ENCODE results near the gene NKD1.
"Not testable (repeated sequence)": the region's sequence is repeated elsewhere in the genome, so short reads cannot be mapped to it uniquely, and the experiment has no call there.

The NKD1 gene

GRCh38 chr16:50570808-50571598 is 22.8 kb downstream of the NKD1 start:
- H3K27ac Mint-ChIP-seq, result no peak overlapping the region
- H3K4me1 Mint-ChIP-seq, result no peaks in the 10 kb centered on the region
- no peak overlapping the region for H3K4me3 Mint-ChIP-seq
- ATAC-seq, result no peak
- H3K36me3 Mint-ChIP-seq, result peaks cover 5% of the 10 kb centered on the region
- no peaks in the 10 kb centered on the region for H3K9me3 Mint-ChIP-seq
- no peaks in the 10 kb centered on the region for H3K27me3 Mint-ChIP-seq

DNA sequence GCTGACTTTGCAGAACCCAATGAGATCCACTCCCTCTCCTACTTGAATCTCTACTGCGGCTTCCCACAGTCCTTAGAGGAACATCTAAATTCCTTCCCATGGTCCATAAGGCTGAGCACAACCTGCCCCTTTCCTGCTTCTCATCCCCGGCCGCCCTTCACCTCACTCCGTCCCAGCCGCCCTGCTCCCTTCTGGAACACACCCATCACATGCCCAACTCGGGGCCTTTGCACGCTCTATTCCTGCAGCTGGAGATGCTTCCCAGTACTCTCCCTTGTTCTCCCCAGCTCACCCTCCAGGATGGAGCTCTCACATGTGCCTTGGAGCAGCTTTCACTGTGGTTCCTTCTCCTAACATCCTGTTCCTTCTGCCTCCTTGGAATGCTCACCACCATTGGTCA is 23.6 kb downstream of the NKD1 start:
- no peak for ATAC-seq
- H3K9me3 Mint-ChIP-seq, result no peaks in the 10 kb centered on the region
- H3K4me3 Mint-ChIP-seq, result no peak overlapping the region
- no peaks in the 10 kb centered on the region for H3K27me3 Mint-ChIP-seq
- H3K27ac Mint-ChIP-seq, result no peak overlapping the region
- no peaks in the 10 kb centered on the region for H3K4me1 Mint-ChIP-seq
- H3K36me3 Mint-ChIP-seq, result peaks cover 5% of the 10 kb centered on the region

DNA sequence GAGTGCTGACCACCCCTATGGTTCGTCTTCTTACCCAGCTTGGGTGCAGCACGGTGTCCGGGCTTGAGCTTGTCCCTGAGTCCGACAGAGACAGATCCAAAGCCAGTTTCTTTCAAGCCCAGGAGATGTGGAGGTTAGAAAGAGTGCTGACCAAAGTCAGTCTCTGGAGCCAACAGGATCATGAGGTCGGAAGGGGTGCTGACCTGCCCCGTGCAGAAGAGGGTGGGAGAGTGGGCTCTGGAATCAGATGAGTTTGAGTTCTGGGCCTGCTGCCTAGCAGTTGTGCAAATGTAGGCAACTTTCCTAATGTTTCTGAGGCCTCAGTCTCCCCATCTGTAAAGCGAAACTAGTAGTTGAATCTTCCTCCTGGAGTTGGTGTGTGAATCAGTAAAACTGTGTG is 24.5 kb downstream of the NKD1 start:
- H3K27me3 Mint-ChIP-seq, result no peaks in the 10 kb centered on the region
- H3K4me1 Mint-ChIP-seq, result no peaks in the 10 kb centered on the region
- H3K4me3 Mint-ChIP-seq, result no peak overlapping the region
- H3K27ac Mint-ChIP-seq, result no peak overlapping the region
- ATAC-seq, result no peak
- H3K36me3 Mint-ChIP-seq, result peaks cover 5% of the 10 kb centered on the region
- H3K9me3 Mint-ChIP-seq, result no peaks in the 10 kb centered on the region

GRCh38 chr16:50573279-50573678 is 25.1 kb downstream of the NKD1 start:
- Mint-ChIP-seq H3K9me3 (no peaks in the 10 kb centered on the region), H3K4me1 (peaks cover 6% of the 10 kb centered on the region), H3K27me3 (no peaks in the 10 kb centered on the region), H3K4me3 (no peak overlapping the region), H3K36me3 (peaks cover 5% of the 10 kb centered on the region), H3K27ac (no peak overlapping the region)
- ATAC-seq, result no peak

DNA sequence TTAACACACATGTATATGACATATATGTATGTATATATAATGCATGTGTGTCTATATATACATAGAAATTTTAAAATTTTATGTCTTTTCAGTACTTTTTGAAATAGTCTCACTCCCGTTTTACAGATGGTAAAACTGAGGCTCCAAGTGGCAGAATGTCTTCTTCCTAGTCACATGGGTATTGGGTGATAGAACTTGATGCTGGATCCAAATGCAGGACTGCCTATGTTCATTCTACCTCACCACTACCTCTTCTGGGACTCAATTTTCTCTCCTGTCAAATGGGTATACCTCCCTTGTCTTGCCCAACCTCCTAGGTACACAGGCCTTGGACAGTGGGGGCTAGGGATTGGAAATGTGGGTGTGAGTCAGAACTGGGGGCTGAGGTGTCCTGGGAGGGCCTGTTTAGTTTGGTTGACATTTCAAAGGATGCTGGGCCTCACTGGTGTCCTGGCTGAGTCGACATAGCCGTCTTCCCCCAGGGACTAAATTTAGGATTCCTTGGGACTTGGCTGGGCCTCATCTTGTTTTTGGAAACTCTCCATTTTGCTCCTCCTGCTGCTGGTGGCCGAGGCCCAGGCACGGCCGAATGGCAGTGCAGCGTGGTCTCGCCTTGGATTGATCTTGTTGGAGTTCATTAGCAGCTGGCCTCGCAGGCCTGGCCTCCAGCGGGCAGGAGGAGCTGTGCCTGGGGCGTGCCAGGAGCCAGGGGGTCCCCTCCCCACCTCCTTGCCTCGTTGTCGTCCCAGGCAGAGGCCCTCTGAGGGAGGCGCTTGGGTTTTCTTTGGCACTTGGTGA is 25.9 kb downstream of the NKD1 start:
- Mint-ChIP-seq H3K27ac (no peak overlapping the region), H3K36me3 (peaks cover 5% of the 10 kb centered on the region), H3K4me3 (no peak overlapping the region), H3K4me1 (peaks cover 13% of the 10 kb centered on the region), H3K27me3 (no peaks in the 10 kb centered on the region), H3K9me3 (peaks cover 2% of the 10 kb centered on the region)
- no peak for ATAC-seq

GRCh38 chr16:50574745-50575136 is 26.5 kb downstream of the NKD1 start:
- Mint-ChIP-seq H3K27me3 (no peaks in the 10 kb centered on the region), H3K4me1 (peaks cover 14% of the 10 kb centered on the region), H3K9me3 (peaks cover 5% of the 10 kb centered on the region), H3K4me3 (no peak overlapping the region), H3K27ac (no peak overlapping the region), H3K36me3 (peaks cover 5% of the 10 kb centered on the region)
- ATAC-seq, result no peak

GRCh38 chr16:50575743-50576142 is 27.5 kb downstream of the NKD1 start:
- Mint-ChIP-seq H3K27me3 (no peaks in the 10 kb centered on the region), H3K9me3 (peaks cover 7% of the 10 kb centered on the region), H3K27ac (no peak overlapping the region), H3K4me3 (no peak overlapping the region), H3K36me3 (peaks cover 5% of the 10 kb centered on the region), H3K4me1 (peaks cover 14% of the 10 kb centered on the region)
- no peak for ATAC-seq

DNA sequence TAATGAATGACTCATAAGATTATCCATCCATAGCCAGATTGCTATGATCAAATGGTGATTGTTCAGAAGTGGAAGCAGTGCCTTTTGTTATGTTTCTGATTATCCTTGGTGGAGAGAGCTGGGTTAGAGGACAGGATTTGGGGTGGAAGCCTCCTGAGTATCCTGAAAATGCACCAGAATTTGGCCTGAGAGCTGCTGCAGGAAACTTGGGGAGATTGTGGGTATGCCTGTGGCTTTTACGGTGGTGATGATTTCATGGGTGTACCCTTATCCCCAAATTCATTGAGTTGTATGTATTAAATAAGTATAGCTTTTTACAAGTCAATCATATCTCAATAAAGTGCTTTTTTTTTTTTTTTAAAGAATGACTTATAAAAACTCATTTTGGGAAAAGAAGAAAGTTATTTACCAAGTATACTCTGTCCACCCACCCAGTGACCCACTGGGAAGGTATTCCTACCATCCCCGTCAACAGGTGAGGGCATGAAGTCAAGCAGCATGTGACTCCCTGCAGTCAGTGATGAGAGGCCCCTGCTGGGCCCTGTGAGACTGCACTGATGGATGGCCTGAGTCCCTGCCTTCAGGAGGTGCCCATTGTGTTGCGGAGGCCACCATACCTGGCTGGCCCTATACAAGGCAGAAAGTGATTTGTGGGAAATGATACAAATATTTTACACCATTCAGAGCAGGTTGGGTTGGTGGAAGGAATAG is 28.4 kb downstream of the NKD1 start:
- no peaks in the 10 kb centered on the region for H3K27me3 Mint-ChIP-seq
- H3K4me3 Mint-ChIP-seq, result no peak overlapping the region
- peaks cover 14% of the 10 kb centered on the region for H3K4me1 Mint-ChIP-seq
- ATAC-seq, result no peak
- no peak overlapping the region for H3K27ac Mint-ChIP-seq
- peaks cover 7% of the 10 kb centered on the region for H3K9me3 Mint-ChIP-seq
- peaks cover 5% of the 10 kb centered on the region for H3K36me3 Mint-ChIP-seq

GRCh38 chr16:50578137-50578536 is 29.9 kb downstream of the NKD1 start:
- no peak overlapping the region for H3K4me3 Mint-ChIP-seq
- ATAC-seq, result peak; percentile 92
- H3K36me3 Mint-ChIP-seq, result no peaks in the 10 kb centered on the region
- peaks cover 14% of the 10 kb centered on the region for H3K4me1 Mint-ChIP-seq
- peaks cover 7% of the 10 kb centered on the region for H3K9me3 Mint-ChIP-seq
- H3K27me3 Mint-ChIP-seq, result no peaks in the 10 kb centered on the region
- no peak overlapping the region for H3K27ac Mint-ChIP-seq

- not testable (repeated sequence) for H3K27ac Mint-ChIP-seq, H3K4me3 Mint-ChIP-seq, H3K36me3 Mint-ChIP-seq, H3K9me3 Mint-ChIP-seq, ATAC-seq, H3K27me3 Mint-ChIP-seq
- peaks cover 21% of the 10 kb centered on the region for H3K4me1 Mint-ChIP-seq
Observed at GRCh38 chr16:50579373-50579772, 31.2 kb downstream of the NKD1 start.

GRCh38 chr16:50580180-50580798 is 32.1 kb downstream of the NKD1 start:
- no peak for ATAC-seq
- peaks cover 22% of the 10 kb centered on the region for H3K4me1 Mint-ChIP-seq
- H3K4me3 Mint-ChIP-seq, result no peak overlapping the region
- H3K27me3 Mint-ChIP-seq, result no peaks in the 10 kb centered on the region
- peaks cover 7% of the 10 kb centered on the region for H3K9me3 Mint-ChIP-seq
- no peak overlapping the region for H3K27ac Mint-ChIP-seq
- H3K36me3 Mint-ChIP-seq, result no peaks in the 10 kb centered on the region

- H3K4me1 Mint-ChIP-seq, result peaks cover 22% of the 10 kb centered on the region
- H3K27me3 Mint-ChIP-seq, result no peaks in the 10 kb centered on the region
- no peak overlapping the region for H3K27ac Mint-ChIP-seq
- no peak overlapping the region for H3K4me3 Mint-ChIP-seq
- no peak for ATAC-seq
- H3K9me3 Mint-ChIP-seq, result peaks cover 7% of the 10 kb centered on the region
- no peaks in the 10 kb centered on the region for H3K36me3 Mint-ChIP-seq
Observed at GRCh38 chr16:50581845-50582244, 33.6 kb downstream of the NKD1 start.

DNA sequence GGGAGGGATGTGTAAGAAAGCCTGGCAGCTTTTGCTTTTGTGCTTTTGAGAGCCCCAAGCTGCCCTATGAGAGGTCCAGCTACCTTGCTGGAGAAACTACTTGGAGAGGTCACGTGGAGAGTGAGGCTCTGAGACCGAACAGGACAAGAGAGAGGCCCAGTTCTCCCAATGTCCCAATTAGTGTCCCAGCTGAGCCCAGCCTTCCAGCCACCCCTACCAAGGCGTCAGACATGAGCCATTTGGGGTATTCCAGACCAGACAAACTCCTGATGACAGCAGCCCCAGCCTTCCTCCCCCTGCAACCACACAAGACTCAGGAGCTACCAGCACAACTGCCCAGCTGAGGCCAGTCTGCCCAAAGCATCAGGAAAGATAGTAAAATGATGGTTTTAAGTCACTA is 35.0 kb downstream of the NKD1 start:
- H3K4me1 Mint-ChIP-seq, result peaks cover 18% of the 10 kb centered on the region
- no peak overlapping the region for H3K4me3 Mint-ChIP-seq
- H3K9me3 Mint-ChIP-seq, result peaks cover 7% of the 10 kb centered on the region
- no peaks in the 10 kb centered on the region for H3K27me3 Mint-ChIP-seq
- no peak for ATAC-seq
- H3K27ac Mint-ChIP-seq, result peak overlapping the region; percentile 32
- H3K36me3 Mint-ChIP-seq, result no peaks in the 10 kb centered on the region

DNA sequence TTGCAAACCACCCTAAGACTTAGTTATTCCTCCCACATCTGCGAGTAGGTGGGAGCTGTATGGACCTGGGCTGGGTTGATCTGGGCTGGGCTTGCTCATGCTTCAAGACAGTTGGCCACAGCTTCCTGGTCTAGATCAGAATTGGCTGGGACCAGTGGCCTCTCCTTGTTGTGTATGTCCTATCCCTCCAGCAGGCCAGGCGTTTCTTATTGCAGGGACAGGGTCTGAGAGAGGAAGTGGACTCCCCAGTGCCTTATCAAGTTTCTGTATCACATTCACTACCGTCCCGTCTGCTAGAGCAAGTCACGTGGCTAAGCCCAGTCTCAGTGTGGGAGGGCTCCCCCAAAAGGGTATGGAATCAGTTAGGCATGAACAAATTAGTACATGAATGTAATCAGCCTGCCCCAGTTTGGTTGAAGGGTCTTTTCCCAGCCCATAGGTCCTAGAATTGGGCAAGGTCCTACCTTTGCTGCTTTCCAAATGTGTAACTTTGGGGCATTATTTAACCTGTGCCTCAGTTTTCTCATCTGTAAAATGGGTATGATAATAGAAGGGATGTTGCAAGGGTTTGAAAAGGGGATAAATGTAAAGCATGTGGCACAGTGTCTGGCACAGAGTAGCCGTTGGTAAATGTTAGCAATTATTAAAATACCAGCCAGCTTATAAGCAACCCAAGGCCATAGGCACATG is 36.0 kb downstream of the NKD1 start:
- H3K9me3 Mint-ChIP-seq, result peaks cover 4% of the 10 kb centered on the region
- ATAC-seq, result peak; percentile 66
- H3K27ac Mint-ChIP-seq, result peak overlapping the region; percentile 32

More for the DNA sequence above, 36.0 kb downstream of the NKD1 start:
- H3K36me3 Mint-ChIP-seq, result no peaks in the 10 kb centered on the region
- H3K27me3 Mint-ChIP-seq, result no peaks in the 10 kb centered on the region
- H3K4me3 Mint-ChIP-seq, result no peak overlapping the region
- peaks cover 19% of the 10 kb centered on the region for H3K4me1 Mint-ChIP-seq
